Keratinocyte (primary cell): ENCODE results near the gene ZIC5. TPM values are rescaled to one million over a fixed set of nuclear protein-coding genes. Genes with fewer than 3 reads are reported as not detected.

Experiments used
- DNase-seq: peaks from one replicate; pipeline ENCODE4 v3.0.0-alpha.2; 2011; ENCODE audit warnings: low read depth, missing footprints, low spot score
- FAIRE-seq: peaks from 2 replicates; lab custom pipeline; 2011; peaks lifted over from hg19 to GRCh38; lab: Jason Lieb, UNC
- H2AFZ ChIP-seq: 2 replicates; pipeline ENCODE4 v1.6.0; 2012; ENCODE audit warnings: low read length, control low read depth, inconsistent platforms; ENCODE audit not compliant: control insufficient read depth
- H3K27ac ChIP-seq: 2 replicates; pipeline ENCODE4 v1.5.1; 2011; ENCODE audit warnings: low read length; ENCODE audit not compliant: control insufficient read depth, insufficient read depth
- H3K27me3 ChIP-seq: 3 replicates; pipeline ENCODE4 v1.6.0; 2011; ENCODE audit warnings: low read length; ENCODE audit not compliant: control insufficient read depth, insufficient read depth; ENCODE audit errors: extremely low read depth
- H3K36me3 ChIP-seq, 2 experiments: 2 replicates in 1 of 2; 3 replicates in 1 of 2; pipeline ENCODE4 v1.5.1; 2011; ENCODE audit warnings: low read length in 2 of 2, mild to moderate bottlenecking in 1 of 2; ENCODE audit not compliant: control insufficient read depth in 2 of 2, insufficient read depth in 2 of 2; ENCODE audit errors: extremely low read depth in 1 of 2
- H3K4me1 ChIP-seq: 3 replicates; pipeline ENCODE4 v1.5.1; 2011; ENCODE audit warnings: low read length; ENCODE audit not compliant: control insufficient read depth, insufficient read depth; ENCODE audit errors: extremely low read depth
- H3K4me2 ChIP-seq: 3 replicates; pipeline ENCODE4 v1.6.0; 2011; ENCODE audit warnings: low read depth, low read length; ENCODE audit not compliant: control insufficient read depth, insufficient read depth; ENCODE audit errors: extremely low read depth
- H3K4me3 ChIP-seq, 3 experiments: fragments of 200-600 bp in 1 of 3; sonication (generic) in 1 of 3; 2 replicates in 2 of 3; 3 replicates in 1 of 3; pipeline ENCODE4 v1.5.1; 2011 to 2016; ENCODE audit warnings: low read length in 3 of 3, mild to moderate bottlenecking in 3 of 3, control low read depth in 2 of 3, inconsistent platforms in 1 of 3, low read depth in 1 of 3, mixed read lengths in 1 of 3, mixed run types in 1 of 3, moderate library complexity in 1 of 3; ENCODE audit not compliant: control insufficient read depth in 2 of 3, insufficient read depth in 2 of 3; ENCODE audit errors: extremely low read depth in 1 of 3
- H3K79me2 ChIP-seq: 2 replicates; pipeline ENCODE4 v1.6.0; 2012; ENCODE audit warnings: low read length; ENCODE audit not compliant: control insufficient read depth, insufficient read depth
- H3K9ac ChIP-seq: 3 replicates; pipeline ENCODE4 v1.6.0; 2011; ENCODE audit warnings: low read length; ENCODE audit not compliant: control insufficient read depth, insufficient read depth; ENCODE audit errors: extremely low read depth
- H3K9me1 ChIP-seq: 3 replicates; pipeline ENCODE4 v1.6.0; 2011; ENCODE audit warnings: low read length; ENCODE audit not compliant: control insufficient read depth, insufficient read depth; ENCODE audit errors: extremely low read depth
- H3K9me3 ChIP-seq: 2 replicates; pipeline ENCODE4 v1.5.1; 2012; ENCODE audit warnings: low read depth, low read length; ENCODE audit not compliant: control insufficient read depth
- H4K20me1 ChIP-seq: 3 replicates; pipeline ENCODE4 v1.6.0; 2011; ENCODE audit warnings: low read length; ENCODE audit not compliant: control insufficient read depth, insufficient read depth; ENCODE audit errors: extremely low read depth
- CTCF ChIP-seq, 3 experiments: IDR thresholded peaks in 1 of 3; conservative IDR thresholded peaks in 1 of 3; optimal IDR thresholded peaks in 1 of 3; 2 replicates in 2 of 3; 3 replicates in 1 of 3; pipeline versions ENCODE3 to v1.5.1; 2011; ENCODE audit warnings: low read length in 3 of 3, mild to moderate bottlenecking in 3 of 3, moderate library complexity in 2 of 3, control low read depth in 1 of 3, inconsistent platforms in 1 of 3; ENCODE audit not compliant: insufficient read depth in 2 of 3; ENCODE audit errors: extremely low read depth in 1 of 3
- EZH2 ChIP-seq: IDR thresholded peaks from one replicate; pipeline ENCODE4 v1.6.1; 2012; ENCODE audit warnings: inconsistent platforms, mild to moderate bottlenecking, low read length, moderate library complexity
- dilution Hi-C: fragments of 300-500 bp; cut with MboI; formaldehyde crosslinking; loops from one replicate; pipeline ENCODE4 v1.7.0; 2020; ENCODE audit warnings: low sequenced_read_pairs; ENCODE audit not compliant: extremely low pct_ligation_motif_present
- polyA plus RNA-seq, 5 experiments: library from polyadenylated mRNA; depleted of rRNA in 3 of 5; stranded (reverse) in 3 of 5; stranded (forward) in 1 of 5; unstranded in 1 of 5; fragments of >200 nt; gene quantifications; 1 replicate in 1 of 5; 2 replicates in 3 of 5; 3 replicates in 1 of 5; pipeline versions ENCODE4 v1.2.1 to v1.2.3, GENCODE V29; 2011 to 2012; ENCODE audit warnings: missing spikeins in 2 of 5, low read depth in 1 of 5, low replicate concordance in 1 of 5

ZIC5 gene
- polyA plus RNA-seq, 1 donor (not counting 4 experiments of a cell fraction or from before 2014, with no cell fraction given) = not detected

GRCh38 chr13:99970651-99971575, 654 bp downstream of the ZIC5 start:
- H4K20me1 ChIP-seq = peaks cover 6% of the 10 kb centered on the region
- H3K27me3 ChIP-seq = peaks cover 95% of the 10 kb centered on the region
- H3K9me1 ChIP-seq = no peaks in the 10 kb centered on the region
- FAIRE-seq (no peak), DNase-seq (no peak)
- H3K36me3 ChIP-seq = no peaks in the 10 kb centered on the region
- H3K9ac ChIP-seq = no peak overlapping the region
- no peak overlapping the region for H3K27ac ChIP-seq
- dilution Hi-C loops = no loop called here
- peak; percentile 14 for TF ChIP-seq EZH2
- no peak for TF ChIP-seq CTCF (optimal IDR thresholded peaks at IDR 0.05 in 1 of 3, IDR thresholded peaks at IDR 0.05 in 1 of 3, conservative IDR thresholded peaks at IDR 0.05 in 1 of 3; ENCODE audit: extremely low read depth in 1 of 3, insufficient read depth in 2 of 3, low read length in 3 of 3)
- no peak overlapping the region for H3K4me3 ChIP-seq
- H3K9me3 ChIP-seq = peaks cover 5% of the 10 kb centered on the region
- no peak overlapping the region for H2AFZ ChIP-seq
- H3K79me2 ChIP-seq = no peaks in the 10 kb centered on the region
- H3K4me1 ChIP-seq = peaks cover 2% of the 10 kb centered on the region
- H3K4me2 ChIP-seq = no peak overlapping the region

GRCh38 chr13:99969919-99970650, 1.5 kb downstream of the ZIC5 start:
- Histone ChIP-seq H3K4me2 (peak overlapping the region; percentile 62), H2AFZ (peak overlapping the region; percentile 12), H3K27me3 (peaks cover 95% of the 10 kb centered on the region), H3K9me3 (peaks cover 5% of the 10 kb centered on the region), H4K20me1 (peaks cover 6% of the 10 kb centered on the region), H3K79me2 (no peaks in the 10 kb centered on the region), H3K27ac (no peak overlapping the region), H3K4me1 (peaks cover 2% of the 10 kb centered on the region), H3K4me3 (peak overlapping the region in 2 of 3 experiments; percentile 14 to 34), H3K36me3 (no peaks in the 10 kb centered on the region), H3K9ac (no peak overlapping the region), H3K9me1 (no peaks in the 10 kb centered on the region)
- DNase-seq (no peak), FAIRE-seq (no peak)
- dilution Hi-C loops = no loop called here
- no peak for TF ChIP-seq CTCF (optimal IDR thresholded peaks at IDR 0.05 in 1 of 3, IDR thresholded peaks at IDR 0.05 in 1 of 3, conservative IDR thresholded peaks at IDR 0.05 in 1 of 3; ENCODE audit: extremely low read depth in 1 of 3, insufficient read depth in 2 of 3, low read length in 3 of 3)
- peak; percentile 95 for TF ChIP-seq EZH2
